ENCODE measurements around the gene RYR2.

The RYR2 gene

GRCh38 chr1:237134929-237135328 is 92.9 kb downstream of the RYR2 start:
- no peak for DNase-seq (ENCODE audit: low spot score)
- in situ Hi-C loops (cut with MboI; ENCODE audit: low pct_unique_long_range_greater_than_20kb, low sequenced_read_pairs, unreplicated experiment): no loop called here
- TF ChIP-seq CTCF (IDR thresholded peaks at IDR 0.05; ENCODE audit: extremely low read depth, insufficient read depth, missing control alignments): no peak

- no peak for DNase-seq (ENCODE audit: low spot score)
- in situ Hi-C loops (cut with MboI; ENCODE audit: low pct_unique_long_range_greater_than_20kb, low sequenced_read_pairs, unreplicated experiment): no loop called here
- TF ChIP-seq CTCF (IDR thresholded peaks at IDR 0.05; ENCODE audit: extremely low read depth, insufficient read depth, missing control alignments): no peak
Measured at GRCh38 chr1:237138551-237138950, 96.6 kb downstream of the RYR2 start.

GRCh38 chr1:237139732-237140131 is 97.7 kb downstream of the RYR2 start:
- no peak for TF ChIP-seq CTCF (IDR thresholded peaks at IDR 0.05; ENCODE audit: extremely low read depth, insufficient read depth, missing control alignments)
- in situ Hi-C loops (cut with MboI; ENCODE audit: low pct_unique_long_range_greater_than_20kb, low sequenced_read_pairs, unreplicated experiment): no loop called here
- DNase-seq (ENCODE audit: low spot score): no peak

- DNase-seq (ENCODE audit: low spot score): no peak
- in situ Hi-C loops (cut with MboI; ENCODE audit: low pct_unique_long_range_greater_than_20kb, low sequenced_read_pairs, unreplicated experiment): no loop called here
- no peak for TF ChIP-seq CTCF (IDR thresholded peaks at IDR 0.05; ENCODE audit: extremely low read depth, insufficient read depth, missing control alignments)
Measured at GRCh38 chr1:237140986-237141385, 99.0 kb downstream of the RYR2 start.

- no peak for TF ChIP-seq CTCF (IDR thresholded peaks at IDR 0.05; ENCODE audit: extremely low read depth, insufficient read depth, missing control alignments)
- no peak for DNase-seq (ENCODE audit: low spot score)
- in situ Hi-C loops (cut with MboI; ENCODE audit: low pct_unique_long_range_greater_than_20kb, low sequenced_read_pairs, unreplicated experiment): no loop called here
Measured at GRCh38 chr1:237141502-237141901, 99.5 kb downstream of the RYR2 start.

GRCh38 chr1:237145379-237146135 is 103.6 kb downstream of the RYR2 start:
- DNase-seq (ENCODE audit: low spot score): no peak
- in situ Hi-C loops (cut with MboI; ENCODE audit: low pct_unique_long_range_greater_than_20kb, low sequenced_read_pairs, unreplicated experiment): no loop called here
- TF ChIP-seq CTCF (IDR thresholded peaks at IDR 0.05; ENCODE audit: extremely low read depth, insufficient read depth, missing control alignments): no peak
